ENCODE data around the gene ATP10A. TPM values are rescaled to one million over a fixed set of nuclear protein-coding genes. Genes with fewer than 3 reads are reported as not detected.

Gene ATP10A
- total RNA-seq, 1 experiment from 2014 or later = 2.5 TPM

DNA sequence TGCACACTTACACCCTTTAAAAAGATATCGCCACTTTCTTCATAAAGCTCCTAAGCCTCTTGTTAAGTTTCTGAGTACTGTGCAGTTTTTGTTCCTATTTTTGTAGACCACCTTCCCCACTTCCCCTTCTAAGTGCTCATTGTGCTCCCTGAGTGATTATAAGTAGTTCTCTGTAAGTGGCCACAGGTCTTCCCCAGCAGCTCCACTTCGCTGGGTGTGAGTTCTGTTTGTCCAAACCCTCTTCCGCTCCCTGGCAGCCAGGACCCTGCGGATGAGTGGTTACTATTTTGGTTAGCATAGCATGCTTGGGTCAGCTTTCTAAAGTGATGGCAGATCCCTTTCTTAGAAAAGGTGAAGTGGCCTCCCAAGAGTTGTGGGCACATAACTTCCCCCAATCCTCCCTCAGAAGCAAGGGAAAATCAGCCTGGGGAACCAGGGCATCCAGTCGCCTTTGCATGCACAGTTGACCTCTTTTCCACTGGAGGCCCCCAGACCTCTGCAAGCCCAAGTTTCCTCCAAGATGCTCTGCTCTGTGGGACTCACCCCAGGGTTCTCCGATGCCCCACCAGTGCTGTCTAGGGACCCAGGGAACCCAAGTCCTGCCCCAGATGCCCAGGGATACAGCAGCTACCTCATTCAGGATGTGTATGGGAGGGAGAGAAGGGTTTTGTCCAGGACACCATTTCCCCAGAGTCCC, 69.6 kb downstream of the ATP10A start:
- no peak for DNase-seq (ENCODE audit: low read depth)

DNA sequence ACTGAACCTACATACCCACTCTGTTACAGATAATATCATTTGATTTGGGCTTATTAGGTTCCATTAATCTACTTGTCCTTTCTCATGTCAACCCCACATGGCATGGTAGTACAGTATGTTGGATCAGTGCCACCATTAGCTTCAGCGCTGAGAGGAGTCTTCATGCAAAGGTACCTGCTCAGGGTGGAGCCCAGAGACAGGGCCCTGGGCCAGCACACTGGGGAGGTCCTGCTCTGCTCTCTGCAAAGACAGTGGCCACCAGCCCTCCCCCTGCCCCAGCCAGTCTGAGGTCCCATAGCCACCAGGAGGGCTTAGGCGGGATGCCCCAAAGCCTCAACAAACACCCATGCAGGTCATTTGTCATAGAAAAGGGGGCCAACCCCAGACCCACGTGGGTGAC, 71.0 kb downstream of the ATP10A start:
- no peak for DNase-seq (ENCODE audit: low read depth)

DNA sequence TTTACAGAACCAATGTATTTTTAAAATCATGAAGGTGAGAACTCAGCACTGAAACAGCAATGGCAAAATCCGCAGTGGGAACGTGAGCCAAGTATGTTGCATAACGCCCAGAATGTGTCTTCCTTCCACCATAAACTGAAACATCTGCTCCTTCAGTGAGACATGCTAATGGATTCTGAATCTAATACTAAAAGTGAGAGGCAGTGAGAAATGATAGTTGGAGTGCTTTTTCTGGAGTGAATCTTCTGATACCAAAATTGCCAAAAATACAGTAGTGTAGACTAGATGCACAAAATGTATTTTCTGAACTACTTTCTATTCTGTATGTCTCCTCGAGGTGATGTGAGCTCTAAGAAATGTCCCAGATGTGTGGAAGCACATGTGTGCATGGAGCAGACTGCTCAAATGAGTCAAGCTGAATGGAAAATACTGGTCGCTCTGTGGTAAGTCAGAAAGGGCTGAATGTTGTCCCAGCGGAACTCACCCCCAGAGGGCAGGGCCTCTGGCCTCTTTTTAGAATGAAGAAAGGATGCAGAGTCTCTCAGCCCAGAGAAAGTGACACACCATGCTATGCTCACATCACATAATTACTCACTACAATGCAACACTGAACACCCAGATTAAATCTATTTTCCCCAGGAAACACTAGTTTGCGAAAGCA, 73.0 kb downstream of the ATP10A start:
- DNase-seq (ENCODE audit: low read depth) = peak; percentile 63

DNA sequence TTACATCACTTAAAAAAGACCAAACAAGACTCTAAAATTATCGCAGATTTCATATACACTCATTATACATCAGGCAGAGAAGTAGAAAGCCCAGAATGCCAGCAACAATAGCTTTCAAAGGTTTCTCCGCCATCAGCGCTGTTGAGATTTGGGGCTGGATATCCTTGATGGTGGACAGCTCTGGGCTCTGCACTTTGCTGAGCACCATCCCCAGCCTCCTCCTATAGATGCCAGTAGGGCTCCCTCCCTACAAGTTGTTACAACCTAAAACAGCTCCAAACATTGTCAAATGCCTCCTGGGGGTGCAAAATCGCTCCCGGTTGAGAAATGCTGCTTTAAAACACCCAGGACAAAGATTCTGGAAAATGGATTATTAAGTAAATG, 73.5 kb downstream of the ATP10A start:
- DNase-seq (ENCODE audit: low read depth) = no peak

DNA sequence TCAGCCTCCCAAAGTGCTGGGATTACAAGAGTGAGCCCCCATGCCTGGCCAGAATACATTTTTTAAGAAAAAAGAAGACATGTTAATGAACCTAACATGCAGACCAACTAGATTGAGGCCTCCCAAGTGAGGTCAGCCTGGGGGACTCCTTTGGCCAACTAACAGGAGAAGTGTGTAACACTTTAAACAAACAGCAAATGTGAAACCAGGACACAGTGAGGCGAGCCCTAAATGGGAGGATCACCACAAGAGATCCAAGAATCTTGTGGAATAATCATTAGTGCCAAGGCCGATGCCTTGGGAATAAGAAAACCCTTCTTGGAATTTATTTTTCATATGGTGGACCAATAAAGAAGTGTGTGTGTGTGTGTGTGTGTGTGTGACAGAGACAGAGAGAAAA, 73.9 kb downstream of the ATP10A start:
- no peak for DNase-seq (ENCODE audit: low read depth)

DNA sequence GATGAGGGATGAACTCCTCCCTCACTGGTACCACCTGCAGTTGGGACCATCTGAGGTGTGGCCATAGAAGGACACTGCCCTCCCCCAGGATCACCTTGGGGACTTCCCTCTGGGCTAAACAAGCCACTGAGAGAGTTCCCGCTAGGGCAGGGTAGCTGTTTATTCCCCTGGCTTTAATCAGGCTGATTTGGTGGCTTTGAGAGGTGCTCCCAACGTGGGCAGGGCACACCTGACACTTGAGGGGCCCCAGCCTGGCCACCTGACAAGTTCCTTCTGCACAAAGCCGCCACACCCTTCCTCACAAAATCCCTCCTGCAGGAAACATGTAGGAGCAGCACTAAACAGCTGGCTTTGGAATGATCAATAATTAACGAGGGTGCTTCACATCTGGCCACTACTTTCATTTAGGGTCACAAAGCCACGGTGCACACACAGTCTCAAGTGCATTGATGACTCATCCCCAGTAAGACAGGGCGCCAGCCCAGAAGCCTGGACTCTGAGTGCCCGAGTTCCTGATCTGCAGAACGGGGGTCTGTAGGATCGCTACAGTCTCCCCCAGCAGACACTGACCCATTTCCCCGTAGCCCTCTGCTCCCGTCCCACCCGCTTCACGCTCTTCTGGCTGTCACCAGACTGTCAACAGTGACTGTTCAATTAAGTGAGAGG, 75.1 kb downstream of the ATP10A start:
- DNase-seq (ENCODE audit: low read depth) = peak; percentile 51

DNA sequence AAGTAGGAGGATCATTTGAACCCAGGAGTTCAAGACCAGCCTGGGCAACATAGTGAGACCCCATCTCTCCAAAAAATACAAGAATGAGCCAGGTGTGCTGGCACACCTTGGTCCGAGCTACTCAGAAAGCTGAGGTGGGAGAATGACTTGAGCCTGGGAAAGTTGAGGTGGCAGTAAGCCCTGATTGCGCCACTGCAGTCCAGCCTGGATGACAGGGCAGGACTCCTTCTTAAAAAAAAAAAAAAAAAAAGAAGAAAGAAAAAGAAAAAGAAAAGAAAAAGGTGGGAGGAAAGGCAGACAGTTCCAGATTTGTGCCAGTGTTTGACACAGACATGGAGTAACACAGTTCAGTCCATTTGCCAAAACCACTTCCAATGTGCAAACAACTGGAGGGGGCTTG, 75.7 kb downstream of the ATP10A start:
- DNase-seq (ENCODE audit: low read depth) = no peak

DNA sequence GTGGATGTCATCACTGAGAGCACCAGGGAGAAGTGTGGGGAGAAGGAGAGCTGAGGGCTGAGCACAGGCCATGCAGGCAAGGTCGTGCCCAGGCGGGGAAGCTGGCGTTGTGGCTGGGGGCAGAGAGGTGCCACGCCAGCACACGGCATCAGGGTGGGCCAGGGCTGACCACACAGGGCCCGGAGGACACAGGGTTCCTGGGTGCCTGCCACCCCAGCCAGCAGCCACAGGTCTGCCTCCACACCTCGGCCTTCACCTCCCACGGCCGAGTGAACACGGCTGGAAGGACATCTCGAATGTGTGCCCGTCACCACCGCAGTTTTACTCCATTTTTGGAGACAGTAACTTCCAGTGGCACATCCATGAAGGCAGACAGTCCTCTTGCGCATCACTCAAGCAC, 77.1 kb downstream of the ATP10A start:
- no peak for DNase-seq (ENCODE audit: low read depth)

DNA sequence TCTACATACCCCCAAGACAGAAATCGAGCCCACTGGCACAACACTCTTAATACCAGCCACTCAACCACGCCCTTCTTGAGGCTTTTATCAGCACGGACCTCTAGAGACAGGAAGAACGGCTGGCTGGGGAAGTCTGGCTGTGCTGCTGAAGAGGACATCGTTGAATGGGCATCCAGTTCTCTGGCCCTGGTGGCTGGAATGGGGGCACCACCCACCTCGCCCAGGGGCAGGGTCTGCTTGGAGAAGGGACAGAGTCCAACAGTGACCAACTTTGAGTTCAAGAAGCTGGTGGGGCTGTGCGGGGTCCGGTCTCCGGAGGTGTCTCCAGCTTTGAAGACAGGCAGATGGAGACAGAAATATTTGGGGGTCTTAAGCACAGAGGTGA, 77.5 kb downstream of the ATP10A start:
- DNase-seq (ENCODE audit: low read depth) = no peak

DNA sequence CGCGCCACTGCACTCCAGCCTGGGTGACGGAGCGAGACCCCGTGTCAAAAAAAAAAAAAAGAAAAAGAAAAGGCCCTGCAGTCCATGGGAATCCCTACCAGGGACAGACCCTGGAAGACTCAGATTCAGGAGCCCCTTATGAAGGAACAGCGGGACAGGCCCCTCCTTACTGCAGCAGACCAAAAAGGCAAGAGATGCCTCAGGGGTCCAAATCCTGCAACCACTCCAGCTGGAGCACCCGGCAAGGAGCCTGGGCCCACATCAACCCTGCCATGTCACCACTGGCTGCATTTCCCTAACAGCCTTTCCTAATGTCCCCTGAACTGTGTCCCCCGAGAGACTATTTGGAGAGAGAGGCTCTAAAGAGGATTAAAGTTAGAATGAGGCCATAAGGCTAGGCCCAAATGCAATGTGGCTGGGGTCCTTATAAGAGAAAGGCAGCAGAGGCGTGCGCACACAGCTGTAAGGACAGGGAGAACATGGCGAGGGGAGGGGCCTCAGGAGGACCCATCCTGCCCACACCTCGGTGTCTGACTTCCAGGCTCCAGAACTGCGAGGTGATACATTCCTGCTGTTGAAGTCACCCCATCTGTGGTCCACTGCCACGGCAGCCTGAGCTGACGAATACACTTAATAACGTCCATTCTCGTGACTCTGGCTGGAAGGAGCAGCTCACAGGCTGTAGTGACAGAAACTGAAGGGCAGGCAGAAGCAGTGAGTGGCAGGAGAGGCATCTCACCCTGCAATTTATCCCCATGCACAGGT, 78.1 kb downstream of the ATP10A start:
- peak; percentile 86 for DNase-seq (ENCODE audit: low read depth)

DNA sequence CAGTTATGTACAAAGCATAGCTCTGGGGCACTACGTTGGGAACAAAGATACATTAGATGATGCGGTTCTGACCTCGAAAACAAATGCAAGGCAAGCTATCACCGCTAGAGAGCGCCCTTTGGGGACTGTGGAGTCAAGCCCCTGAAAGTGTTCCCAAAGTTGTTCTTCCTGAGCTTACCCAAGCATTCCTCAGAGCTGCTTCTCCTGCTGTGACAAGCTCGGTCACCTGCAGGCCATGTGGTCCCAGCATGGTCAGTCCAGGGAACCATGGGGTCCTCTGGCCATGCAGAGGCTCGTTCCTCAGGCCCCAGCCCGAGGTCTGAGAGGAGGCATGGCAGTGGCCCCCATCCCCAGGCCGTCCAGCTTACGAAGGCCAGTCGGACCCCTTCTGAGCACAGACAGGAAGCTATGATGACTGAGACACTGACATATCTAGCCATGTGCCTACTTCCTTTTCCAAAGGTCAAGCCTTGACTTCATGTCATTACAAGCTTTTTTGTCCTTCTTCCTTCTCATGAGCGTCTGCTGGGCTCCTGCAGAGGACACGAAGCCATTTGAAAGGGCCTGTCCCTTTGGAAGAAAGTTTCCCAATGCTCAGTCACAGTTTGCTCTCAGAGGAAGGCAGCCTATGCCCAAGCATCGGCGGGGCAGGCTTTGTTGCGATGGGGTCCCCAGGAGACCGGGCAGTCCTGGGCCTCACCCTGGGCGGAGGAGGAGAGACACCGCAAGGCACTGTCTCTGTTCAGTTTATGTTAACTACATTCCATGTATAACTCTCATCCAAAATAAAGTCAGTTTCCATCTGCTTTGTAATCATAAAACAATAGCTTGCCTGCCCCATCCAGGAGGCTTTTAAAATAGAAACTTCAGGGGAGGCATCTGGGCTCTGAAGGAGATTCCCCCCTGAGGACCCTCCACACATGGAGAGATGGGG, 79.3 kb downstream of the ATP10A start:
- peak; percentile 67 for DNase-seq (ENCODE audit: low read depth)

DNA sequence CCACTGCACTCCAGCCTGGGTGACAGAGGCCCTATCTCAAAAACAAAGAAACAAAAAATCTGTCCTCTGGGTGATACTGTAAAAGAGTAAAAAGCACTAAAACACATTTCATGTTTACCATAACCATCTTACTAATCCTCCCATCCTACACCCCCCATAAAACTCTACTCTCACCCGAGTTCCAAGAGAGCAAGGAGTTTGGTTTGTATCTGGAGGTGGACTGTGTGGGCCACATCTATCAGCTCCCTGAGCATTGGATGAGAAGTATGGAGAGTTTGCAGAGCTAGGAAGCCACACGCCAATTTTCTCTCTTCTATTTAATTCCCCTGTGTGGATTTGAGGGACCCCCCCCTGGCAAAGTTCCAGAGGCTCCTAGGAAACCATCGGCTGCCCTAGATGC, 80.0 kb downstream of the ATP10A start:
- no peak for DNase-seq (ENCODE audit: low read depth)

DNA sequence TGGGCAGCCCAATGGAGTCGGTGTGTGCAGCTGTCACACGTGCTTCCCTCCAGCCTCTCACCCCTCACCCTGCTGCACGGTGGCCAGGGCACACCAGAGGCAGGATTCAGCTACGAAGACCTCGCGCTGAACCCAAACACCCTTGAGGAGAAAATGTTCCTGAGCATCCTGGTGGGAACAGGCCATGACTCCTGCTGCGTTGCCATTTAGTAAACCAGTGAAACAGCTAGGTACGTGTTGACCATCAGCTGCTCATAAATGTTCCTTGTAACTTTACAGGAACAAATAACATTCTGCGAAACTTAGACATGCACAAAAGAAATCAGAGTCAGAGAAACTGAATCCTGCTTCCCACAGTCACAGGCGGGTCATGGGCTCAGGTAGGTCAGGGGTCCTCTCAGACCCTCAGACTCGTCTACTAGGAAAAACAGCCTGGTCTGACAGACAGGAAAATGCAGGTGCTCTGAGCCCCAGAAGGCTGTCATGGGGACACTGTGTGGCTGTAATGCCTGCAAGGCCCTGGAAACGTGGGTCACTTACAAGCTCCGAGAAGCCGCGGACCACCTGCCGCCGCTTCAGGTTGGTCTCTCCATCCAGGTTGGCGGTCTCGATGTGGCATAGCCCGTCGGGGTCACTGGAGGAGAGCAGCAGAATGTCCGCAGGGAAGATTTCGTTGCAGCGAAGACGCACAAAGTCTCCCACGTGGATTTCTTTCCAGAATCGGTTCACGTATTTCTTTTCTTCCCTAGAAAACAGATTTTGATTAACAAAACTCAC, 82.5 kb downstream of the ATP10A start:
- no peak for DNase-seq (ENCODE audit: low read depth)

DNA sequence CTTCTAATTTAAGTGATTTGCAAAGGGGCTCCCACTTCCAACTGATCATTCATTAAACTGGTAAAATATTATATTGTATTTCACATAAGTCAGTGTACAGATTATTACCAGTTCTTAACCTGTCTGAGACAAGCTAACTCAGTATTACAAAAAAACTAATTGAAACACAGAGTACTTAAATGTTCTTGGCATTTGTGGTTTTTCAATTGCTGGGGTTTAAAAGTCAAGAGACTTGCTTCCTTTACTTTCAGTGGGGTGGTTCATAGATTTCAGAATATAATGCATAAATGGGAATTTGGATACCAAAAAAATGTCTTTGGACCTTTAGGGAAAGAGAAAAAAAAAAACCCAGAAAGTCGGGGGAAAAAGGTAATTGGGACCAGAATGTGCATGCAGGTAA, 85.0 kb downstream of the ATP10A start:
- DNase-seq (ENCODE audit: low read depth) = no peak

DNA sequence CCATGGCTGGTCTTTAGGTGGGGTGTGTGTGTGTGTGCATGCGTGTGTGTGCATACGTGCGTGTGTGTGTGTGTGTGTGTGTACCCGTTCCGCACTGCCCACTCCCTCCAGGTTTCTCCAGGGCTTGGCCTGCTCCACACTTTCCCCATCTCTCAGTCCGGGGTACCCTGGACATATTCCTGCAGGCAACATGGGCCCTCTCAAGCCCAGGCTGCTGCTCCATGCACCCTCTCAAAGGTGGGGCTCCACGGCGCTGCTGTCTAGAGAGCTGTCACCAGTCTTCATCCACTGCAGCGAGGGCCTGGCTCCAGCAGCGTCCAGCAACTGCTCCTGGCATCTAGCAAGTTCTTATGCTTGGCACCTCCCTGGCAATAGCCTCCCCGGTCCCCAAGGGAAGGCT, 86.1 kb downstream of the ATP10A start:
- no peak for DNase-seq (ENCODE audit: low read depth)

DNA sequence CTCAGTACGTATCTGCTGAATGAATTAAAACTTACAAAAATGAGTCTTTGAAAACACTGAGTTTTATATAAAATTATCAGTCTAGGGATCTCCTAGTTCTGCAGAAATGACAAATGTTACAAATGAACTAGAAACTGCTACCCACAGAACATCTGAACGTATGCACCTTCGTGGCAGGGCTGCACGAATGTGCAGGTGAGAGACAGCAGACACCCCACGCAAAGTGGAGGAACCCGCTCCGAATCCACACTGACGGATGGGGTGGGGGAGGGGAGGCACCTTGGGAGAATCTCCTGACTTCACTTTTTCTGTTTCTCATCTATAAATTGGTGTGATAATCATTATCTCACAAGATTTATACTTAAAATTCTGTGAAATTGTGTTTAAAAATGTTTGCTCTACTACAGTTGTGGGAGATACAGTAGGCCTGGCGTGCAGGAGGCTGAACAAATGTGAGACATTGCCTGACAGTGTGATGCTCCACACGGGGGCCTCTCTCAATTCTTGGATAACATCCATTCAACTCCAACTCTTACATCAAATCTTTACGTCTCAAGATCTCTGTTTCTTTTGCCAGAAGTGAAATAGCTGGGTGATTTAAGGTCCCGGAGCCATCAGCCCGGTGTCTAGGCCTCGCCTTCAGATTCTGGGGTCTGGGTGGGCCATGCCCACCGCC, 86.9 kb downstream of the ATP10A start:
- no peak for DNase-seq (ENCODE audit: low read depth)

DNA sequence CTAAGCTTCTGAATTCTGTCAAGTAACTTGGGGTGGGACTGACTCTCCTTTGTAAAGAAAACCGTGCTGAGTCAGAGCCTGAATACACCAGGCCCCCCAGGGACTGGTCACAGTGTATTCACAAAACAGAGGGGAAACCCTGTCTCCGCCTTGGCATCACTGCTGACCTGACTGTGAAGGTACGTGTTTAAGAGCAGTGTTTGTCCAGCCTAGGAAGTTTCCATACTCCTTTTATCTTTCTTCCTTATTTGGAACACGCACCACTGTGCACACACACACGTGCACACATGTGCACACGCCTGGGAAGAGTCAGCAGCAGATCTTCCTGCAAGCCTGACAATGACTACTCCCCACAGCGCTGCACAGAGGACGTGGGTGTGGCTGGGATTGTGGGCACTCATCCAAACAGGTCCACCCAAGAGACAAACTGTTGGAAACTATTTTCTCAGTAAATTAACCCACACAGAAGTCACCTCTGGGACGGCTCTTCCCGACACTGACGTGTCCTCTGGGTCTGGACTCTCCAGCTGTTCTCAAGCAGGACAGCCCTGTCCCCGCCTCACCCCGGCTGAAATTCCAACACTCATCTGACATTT, 87.7 kb downstream of the ATP10A start:
- DNase-seq (ENCODE audit: low read depth) = peak; percentile 88

DNA sequence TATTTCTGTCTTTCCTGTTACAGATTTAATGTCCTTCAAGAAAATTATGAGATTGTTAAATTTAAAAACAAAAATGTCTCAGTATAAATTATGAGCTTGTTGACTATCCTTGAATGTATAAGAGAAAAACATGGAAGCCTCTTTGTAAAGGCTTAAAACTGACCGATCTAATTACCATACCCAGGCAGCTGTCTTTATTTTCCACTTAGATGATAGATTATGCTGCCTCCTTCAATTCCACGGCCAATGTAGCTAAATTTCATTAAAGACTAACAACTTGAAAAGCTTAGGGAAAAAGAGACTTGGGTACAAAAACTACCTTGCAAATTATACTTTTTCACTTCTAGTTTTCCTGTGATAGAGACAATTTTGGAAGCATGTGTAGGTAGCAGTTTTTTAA, 88.3 kb downstream of the ATP10A start:
- no peak for DNase-seq (ENCODE audit: low read depth)

DNA sequence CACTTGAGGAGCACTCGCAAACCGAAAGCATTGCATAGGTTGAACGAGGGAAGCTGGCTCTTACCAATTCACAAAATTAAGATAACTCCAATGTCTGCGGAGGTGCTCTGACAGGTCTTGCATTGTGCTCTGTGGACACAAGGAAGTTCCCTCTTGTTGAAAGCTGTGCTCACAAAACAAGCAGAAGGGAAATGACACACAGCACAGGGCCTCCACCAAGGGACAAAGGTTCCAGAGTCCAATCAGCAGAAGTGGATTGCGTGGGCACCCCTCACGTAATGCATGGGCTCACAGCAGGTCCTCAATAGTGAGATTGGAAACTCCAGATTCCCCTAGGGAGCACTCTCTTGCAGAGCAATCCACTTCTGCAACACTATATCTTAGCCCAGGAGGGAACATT, 89.9 kb downstream of the ATP10A start:
- no peak for DNase-seq (ENCODE audit: low read depth)

DNA sequence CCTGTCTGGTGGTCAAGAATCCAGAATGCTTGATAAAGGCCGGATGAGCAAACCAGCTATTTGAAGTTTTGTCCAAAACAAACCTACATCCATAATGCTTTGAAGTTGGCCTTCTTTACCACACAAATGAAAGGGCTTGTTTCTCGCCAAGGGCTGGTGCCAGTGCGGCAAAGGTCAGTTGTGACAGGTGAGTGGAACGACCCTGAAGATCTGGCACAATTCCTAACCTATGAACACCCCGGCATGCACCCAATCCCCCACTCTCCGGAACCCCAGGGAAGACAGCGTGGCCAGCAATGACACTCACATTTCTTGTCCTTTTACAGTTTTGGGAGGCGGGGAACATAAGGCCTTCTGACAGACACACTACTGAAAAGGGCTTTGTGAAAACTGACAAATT, 90.6 kb downstream of the ATP10A start:
- no peak for DNase-seq (ENCODE audit: low read depth)
